ENCODE results near the gene GAB2.

Gene GAB2

GRCh38 chr11:78450866-78451265 is 33.2 kb upstream of the GAB2 start:
- H3K4me3 ChIP-seq (ENCODE audit: low read depth, low read length), result no peak overlapping the region
- no peaks in the 10 kb centered on the region for H3K4me1 ChIP-seq (ENCODE audit: control insufficient read depth, insufficient read depth, low read length, unreplicated experiment)
- peaks cover 5% of the 10 kb centered on the region; the same call in 1 of the 2 replicates for H3K36me3 ChIP-seq (ENCODE audit: insufficient read depth, low read length)
- H3K27ac ChIP-seq (ENCODE audit: low read depth, low read length), result no peak overlapping the region
- no peak overlapping the region for H2AFZ ChIP-seq (ENCODE audit: low read length, unreplicated experiment)
- H3K79me2 ChIP-seq (ENCODE audit: control insufficient read depth, insufficient read depth, low read length, unreplicated experiment), result no peaks in the 10 kb centered on the region
- no peaks in the 10 kb centered on the region for H3K27me3 ChIP-seq (ENCODE audit: insufficient read depth, low read length)

GRCh38 chr11:78449866-78450265 is 32.2 kb upstream of the GAB2 start:
- Histone ChIP-seq H3K36me3 (ENCODE audit: insufficient read depth, low read length) (no peaks in the 10 kb centered on the region), H3K27ac (ENCODE audit: low read depth, low read length) (no peak overlapping the region), H3K79me2 (ENCODE audit: control insufficient read depth, insufficient read depth, low read length, unreplicated experiment) (no peaks in the 10 kb centered on the region), H2AFZ (ENCODE audit: low read length, unreplicated experiment) (no peak overlapping the region), H3K27me3 (ENCODE audit: insufficient read depth, low read length) (no peaks in the 10 kb centered on the region), H3K4me3 (ENCODE audit: low read depth, low read length) (no peak overlapping the region), H3K4me1 (ENCODE audit: control insufficient read depth, insufficient read depth, low read length, unreplicated experiment) (no peaks in the 10 kb centered on the region)

- H3K4me1 ChIP-seq (ENCODE audit: control insufficient read depth, insufficient read depth, low read length, unreplicated experiment), result no peaks in the 10 kb centered on the region
- no peaks in the 10 kb centered on the region for H3K79me2 ChIP-seq (ENCODE audit: control insufficient read depth, insufficient read depth, low read length, unreplicated experiment)
- no peak overlapping the region for H3K27ac ChIP-seq (ENCODE audit: low read depth, low read length)
- H3K27me3 ChIP-seq (ENCODE audit: insufficient read depth, low read length), result no peaks in the 10 kb centered on the region
- no peak overlapping the region for H2AFZ ChIP-seq (ENCODE audit: low read length, unreplicated experiment)
- H3K36me3 ChIP-seq (ENCODE audit: insufficient read depth, low read length), result no peaks in the 10 kb centered on the region
- no peak overlapping the region for H3K4me3 ChIP-seq (ENCODE audit: low read depth, low read length)
Measured at GRCh38 chr11:78446210-78446609, 28.6 kb upstream of the GAB2 start.

GRCh38 chr11:78444726-78445125 is 27.1 kb upstream of the GAB2 start:
- no peak overlapping the region for H3K4me3 ChIP-seq (ENCODE audit: low read depth, low read length)
- no peak overlapping the region for H2AFZ ChIP-seq (ENCODE audit: low read length, unreplicated experiment)
- no peak overlapping the region for H3K27ac ChIP-seq (ENCODE audit: low read depth, low read length)
- H3K36me3 ChIP-seq (ENCODE audit: insufficient read depth, low read length), result no peaks in the 10 kb centered on the region
- H3K4me1 ChIP-seq (ENCODE audit: control insufficient read depth, insufficient read depth, low read length, unreplicated experiment), result no peaks in the 10 kb centered on the region
- H3K27me3 ChIP-seq (ENCODE audit: insufficient read depth, low read length), result no peaks in the 10 kb centered on the region
- H3K79me2 ChIP-seq (ENCODE audit: control insufficient read depth, insufficient read depth, low read length, unreplicated experiment), result no peaks in the 10 kb centered on the region

GRCh38 chr11:78441956-78442355 is 24.3 kb upstream of the GAB2 start:
- Histone ChIP-seq H2AFZ (ENCODE audit: low read length, unreplicated experiment) (no peak overlapping the region), H3K27ac (ENCODE audit: low read depth, low read length) (no peak overlapping the region), H3K79me2 (ENCODE audit: control insufficient read depth, insufficient read depth, low read length, unreplicated experiment) (no peaks in the 10 kb centered on the region), H3K27me3 (ENCODE audit: insufficient read depth, low read length) (no peaks in the 10 kb centered on the region), H3K36me3 (ENCODE audit: insufficient read depth, low read length) (no peaks in the 10 kb centered on the region), H3K4me1 (ENCODE audit: control insufficient read depth, insufficient read depth, low read length, unreplicated experiment) (no peaks in the 10 kb centered on the region), H3K4me3 (ENCODE audit: low read depth, low read length) (no peak overlapping the region)

- Histone ChIP-seq H2AFZ (ENCODE audit: low read length, unreplicated experiment) (no peak overlapping the region), H3K4me1 (ENCODE audit: control insufficient read depth, insufficient read depth, low read length, unreplicated experiment) (no peaks in the 10 kb centered on the region), H3K79me2 (ENCODE audit: control insufficient read depth, insufficient read depth, low read length, unreplicated experiment) (no peaks in the 10 kb centered on the region), H3K27me3 (ENCODE audit: insufficient read depth, low read length) (no peaks in the 10 kb centered on the region), H3K36me3 (ENCODE audit: insufficient read depth, low read length) (no peaks in the 10 kb centered on the region), H3K27ac (ENCODE audit: low read depth, low read length) (no peak overlapping the region), H3K4me3 (ENCODE audit: low read depth, low read length) (no peak overlapping the region)
Measured at GRCh38 chr11:78438298-78438975, 20.8 kb upstream of the GAB2 start.

- H3K36me3 ChIP-seq (ENCODE audit: insufficient read depth, low read length), result no peaks in the 10 kb centered on the region
- no peak overlapping the region for H2AFZ ChIP-seq (ENCODE audit: low read length, unreplicated experiment)
Measured at GRCh38 chr11:78432956-78433355, 15.3 kb upstream of the GAB2 start.

GRCh38 chr11:78432058-78432515 is 14.5 kb upstream of the GAB2 start:
- H3K27ac ChIP-seq (ENCODE audit: low read depth, low read length), result no peak overlapping the region

More at GRCh38 chr11:78432956-78433355, 15.3 kb upstream of the GAB2 start:
- no peaks in the 10 kb centered on the region for H3K79me2 ChIP-seq (ENCODE audit: control insufficient read depth, insufficient read depth, low read length, unreplicated experiment)
- H3K4me1 ChIP-seq (ENCODE audit: control insufficient read depth, insufficient read depth, low read length, unreplicated experiment), result peaks cover 8% of the 10 kb centered on the region
- no peak overlapping the region for H3K27ac ChIP-seq (ENCODE audit: low read depth, low read length)
- H3K27me3 ChIP-seq (ENCODE audit: insufficient read depth, low read length), result no peaks in the 10 kb centered on the region
- H3K4me3 ChIP-seq (ENCODE audit: low read depth, low read length), result no peak overlapping the region

GRCh38 chr11:78429660-78430059 is 12.0 kb upstream of the GAB2 start:
- Histone ChIP-seq H3K4me1 (ENCODE audit: control insufficient read depth, insufficient read depth, low read length, unreplicated experiment) (peaks cover 12% of the 10 kb centered on the region), H2AFZ (ENCODE audit: low read length, unreplicated experiment) (no peak overlapping the region), H3K4me3 (ENCODE audit: low read depth, low read length) (no peak overlapping the region), H3K27ac (ENCODE audit: low read depth, low read length) (no peak overlapping the region), H3K27me3 (ENCODE audit: insufficient read depth, low read length) (no peaks in the 10 kb centered on the region), H3K36me3 (ENCODE audit: insufficient read depth, low read length) (no peaks in the 10 kb centered on the region), H3K79me2 (ENCODE audit: control insufficient read depth, insufficient read depth, low read length, unreplicated experiment) (no peaks in the 10 kb centered on the region)

More at GRCh38 chr11:78432058-78432515, 14.5 kb upstream of the GAB2 start:
- Histone ChIP-seq H3K4me3 (ENCODE audit: low read depth, low read length) (no peak overlapping the region), H3K4me1 (ENCODE audit: control insufficient read depth, insufficient read depth, low read length, unreplicated experiment) (peaks cover 8% of the 10 kb centered on the region), H3K79me2 (ENCODE audit: control insufficient read depth, insufficient read depth, low read length, unreplicated experiment) (no peaks in the 10 kb centered on the region), H3K36me3 (ENCODE audit: insufficient read depth, low read length) (no peaks in the 10 kb centered on the region), H3K27me3 (ENCODE audit: insufficient read depth, low read length) (no peaks in the 10 kb centered on the region), H2AFZ (ENCODE audit: low read length, unreplicated experiment) (no peak overlapping the region)

- Histone ChIP-seq H3K27ac (ENCODE audit: low read depth, low read length) (no peak overlapping the region), H2AFZ (ENCODE audit: low read length, unreplicated experiment) (no peak overlapping the region), H3K79me2 (ENCODE audit: control insufficient read depth, insufficient read depth, low read length, unreplicated experiment) (no peaks in the 10 kb centered on the region), H3K36me3 (ENCODE audit: insufficient read depth, low read length) (no peaks in the 10 kb centered on the region), H3K4me1 (ENCODE audit: control insufficient read depth, insufficient read depth, low read length, unreplicated experiment) (peaks cover 16% of the 10 kb centered on the region), H3K4me3 (ENCODE audit: low read depth, low read length) (no peak overlapping the region), H3K27me3 (ENCODE audit: insufficient read depth, low read length) (no peaks in the 10 kb centered on the region)
Measured at GRCh38 chr11:78429209-78429608, 11.6 kb upstream of the GAB2 start.

- peaks cover 16% of the 10 kb centered on the region for H3K4me1 ChIP-seq (ENCODE audit: control insufficient read depth, insufficient read depth, low read length, unreplicated experiment)
- H3K27ac ChIP-seq (ENCODE audit: low read depth, low read length), result no peak overlapping the region
- H3K36me3 ChIP-seq (ENCODE audit: insufficient read depth, low read length), result no peaks in the 10 kb centered on the region
- no peak overlapping the region for H2AFZ ChIP-seq (ENCODE audit: low read length, unreplicated experiment)
- H3K4me3 ChIP-seq (ENCODE audit: low read depth, low read length), result no peak overlapping the region
- no peaks in the 10 kb centered on the region for H3K79me2 ChIP-seq (ENCODE audit: control insufficient read depth, insufficient read depth, low read length, unreplicated experiment)
- H3K27me3 ChIP-seq (ENCODE audit: insufficient read depth, low read length), result no peaks in the 10 kb centered on the region
Measured at GRCh38 chr11:78428773-78429172, 11.2 kb upstream of the GAB2 start.
